Fibroblast of villous mesenchyme (primary cell): ENCODE results near the gene ADARB2. TPM values are rescaled to one million over a fixed set of nuclear protein-coding genes. Genes with fewer than 3 reads are reported as not detected.
"Not testable (repeated sequence)": the region's sequence is repeated elsewhere in the genome, so short reads cannot be mapped to it uniquely, and the experiment has no call there.

Source experiments
- DNase-seq: peaks from one replicate; pipeline ENCODE4 v3.0.0-alpha.2; 2010; ENCODE audit warnings: low read depth
- H3K4me3 ChIP-seq: 2 replicates; pipeline ENCODE4 v1.5.1; 2011; ENCODE audit warnings: low read depth, mild to moderate bottlenecking, low read length
- total RNA-seq: library from RNA; depleted of rRNA; stranded (reverse); fragments of >200 nt; gene quantifications from 2 replicates; pipeline ENCODE4 v1.2.3, GENCODE V29; 2012
- TF ChIP-seq, protein P1 (sequence below): IDR thresholded peaks from 2 replicates; pipeline ENCODE4 v1.5.1; 2012; ENCODE audit warnings: low read depth, mild to moderate bottlenecking, low read length; ENCODE audit not compliant: insufficient read depth

Gene ADARB2
- total RNA-seq, 1 donor, result not detected

DNA sequence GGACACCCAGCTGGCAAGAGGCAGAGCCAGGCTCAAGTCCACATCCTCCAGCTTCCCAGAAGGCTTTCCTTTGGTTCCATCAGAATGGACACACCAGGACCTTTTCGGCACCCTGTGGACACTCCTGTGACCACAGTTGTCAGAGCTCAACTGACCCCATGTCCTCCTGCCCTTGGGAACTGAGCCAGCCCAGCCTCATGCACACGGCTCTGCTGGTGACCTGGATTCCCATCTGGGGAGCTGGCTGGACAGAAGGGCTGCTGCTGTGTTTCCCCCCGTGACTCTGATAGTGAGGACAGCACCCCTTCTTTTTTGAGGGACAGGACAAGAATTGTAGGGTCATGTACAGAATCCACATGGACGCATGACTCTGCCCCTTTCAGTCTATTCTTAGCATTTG, 392.0 kb downstream of the ADARB2 start:
- H3K4me3 ChIP-seq, result no peak overlapping the region
- TF ChIP-seq, protein P1, sequence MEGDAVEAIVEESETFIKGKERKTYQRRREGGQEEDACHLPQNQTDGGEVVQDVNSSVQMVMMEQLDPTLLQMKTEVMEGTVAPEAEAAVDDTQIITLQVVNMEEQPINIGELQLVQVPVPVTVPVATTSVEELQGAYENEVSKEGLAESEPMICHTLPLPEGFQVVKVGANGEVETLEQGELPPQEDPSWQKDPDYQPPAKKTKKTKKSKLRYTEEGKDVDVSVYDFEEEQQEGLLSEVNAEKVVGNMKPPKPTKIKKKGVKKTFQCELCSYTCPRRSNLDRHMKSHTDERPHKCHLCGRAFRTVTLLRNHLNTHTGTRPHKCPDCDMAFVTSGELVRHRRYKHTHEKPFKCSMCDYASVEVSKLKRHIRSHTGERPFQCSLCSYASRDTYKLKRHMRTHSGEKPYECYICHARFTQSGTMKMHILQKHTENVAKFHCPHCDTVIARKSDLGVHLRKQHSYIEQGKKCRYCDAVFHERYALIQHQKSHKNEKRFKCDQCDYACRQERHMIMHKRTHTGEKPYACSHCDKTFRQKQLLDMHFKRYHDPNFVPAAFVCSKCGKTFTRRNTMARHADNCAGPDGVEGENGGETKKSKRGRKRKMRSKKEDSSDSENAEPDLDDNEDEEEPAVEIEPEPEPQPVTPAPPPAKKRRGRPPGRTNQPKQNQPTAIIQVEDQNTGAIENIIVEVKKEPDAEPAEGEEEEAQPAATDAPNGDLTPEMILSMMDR, result no peak
- no peak for DNase-seq

DNA sequence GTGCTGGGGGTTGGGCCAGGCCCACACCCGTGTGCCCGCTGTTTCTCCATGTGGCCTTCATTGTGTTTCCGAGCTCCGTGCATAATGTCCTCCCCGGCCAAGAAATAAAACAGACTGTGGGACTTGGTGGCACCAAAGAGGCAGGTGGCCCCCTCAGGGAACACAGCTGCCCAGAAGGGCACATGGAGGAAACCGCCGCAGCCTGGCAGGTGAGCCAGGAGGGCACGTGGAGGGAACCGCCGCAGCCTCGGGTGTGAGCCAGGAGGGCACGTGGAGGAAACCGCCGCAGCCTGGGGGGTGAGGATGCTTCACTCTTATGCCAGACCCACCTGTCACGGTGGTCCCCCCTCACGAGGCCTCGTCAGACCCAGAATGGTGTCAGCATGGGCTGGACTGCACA, 392.5 kb downstream of the ADARB2 start:
- no peak for DNase-seq
- H3K4me3 ChIP-seq, result no peak overlapping the region
- TF ChIP-seq, protein P1, result no peak

DNA sequence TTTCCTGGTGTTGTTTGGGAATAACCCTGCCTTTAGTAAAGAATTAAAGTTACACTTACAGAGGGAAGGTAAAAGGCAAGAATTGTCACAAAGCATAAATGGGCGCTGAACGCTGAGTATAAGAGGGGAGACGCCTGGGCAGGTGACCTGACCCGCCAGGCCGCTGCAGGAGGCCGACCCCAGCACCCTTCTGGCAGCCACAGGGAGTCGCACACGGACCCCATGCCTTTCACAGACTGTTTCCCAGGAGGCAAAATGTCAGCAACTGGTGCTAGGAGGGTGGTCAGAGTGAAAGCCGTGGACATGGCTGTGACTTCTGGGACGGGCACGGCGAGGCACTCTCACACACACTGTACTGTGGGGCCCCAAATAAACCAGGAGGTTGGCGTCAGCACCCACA, 392.9 kb downstream of the ADARB2 start:
- H3K4me3 ChIP-seq, result no peak overlapping the region
- TF ChIP-seq, protein P1, result no peak
- DNase-seq, result no peak

DNA sequence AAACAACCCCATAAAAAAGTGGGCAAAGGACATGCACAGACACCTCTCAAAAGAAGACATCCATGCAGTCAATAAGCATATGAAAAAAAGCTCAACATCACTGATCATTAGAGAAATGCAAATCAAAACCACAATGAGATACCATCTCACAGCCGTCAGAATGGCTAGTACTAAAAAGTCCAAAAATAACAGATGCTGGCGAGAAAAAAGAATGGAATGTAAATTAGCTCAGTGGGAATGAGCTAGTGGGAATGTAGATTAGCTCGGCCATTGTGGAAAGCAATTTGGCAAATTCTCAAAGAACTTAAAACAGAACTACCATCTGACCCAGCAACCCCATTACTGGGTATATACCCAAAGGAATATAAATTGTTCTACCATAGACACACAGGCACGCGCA, 394.1 kb downstream of the ADARB2 start:
- no peak overlapping the region for H3K4me3 ChIP-seq
- TF ChIP-seq, protein P1, result no peak
- DNase-seq, result no peak

DNA sequence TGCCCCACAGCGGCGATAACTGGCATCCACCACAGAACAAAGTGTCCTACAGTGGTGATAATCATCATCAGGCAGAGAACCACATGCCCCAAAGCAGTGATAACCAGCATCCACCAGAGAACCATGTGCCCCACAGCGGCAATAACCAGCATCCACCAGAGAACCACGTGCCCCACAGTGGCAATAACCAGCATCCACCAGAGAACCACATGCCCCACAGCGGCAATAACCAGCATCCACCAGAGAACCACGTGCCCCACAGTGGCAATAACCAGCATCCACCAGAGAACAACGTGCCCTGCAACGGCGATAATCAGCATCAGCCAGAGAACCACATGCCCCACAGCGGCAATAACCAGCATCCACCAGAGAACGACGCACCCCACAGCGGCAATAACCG, 396.3 kb downstream of the ADARB2 start:
- not testable (repeated sequence) for DNase-seq, H3K4me3 ChIP-seq

DNA sequence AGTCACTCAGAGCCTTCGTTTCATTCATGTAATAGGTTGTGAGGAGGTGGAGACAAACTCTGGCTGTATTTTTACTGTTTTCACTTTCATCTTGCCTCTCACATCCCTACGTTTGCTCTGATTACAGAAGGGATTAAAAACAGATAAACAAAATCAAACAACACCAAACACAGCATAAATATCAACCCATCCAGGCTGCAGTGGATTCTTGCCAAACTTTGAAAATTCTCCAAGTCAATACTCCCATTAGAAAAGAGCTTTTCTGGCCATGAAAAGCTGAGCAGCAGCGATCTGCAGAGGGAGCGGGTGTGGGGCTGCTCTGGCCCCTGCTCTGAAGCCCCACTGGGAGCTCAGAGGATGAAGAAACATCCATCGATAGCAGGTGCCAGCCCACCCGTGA, 397.9 kb downstream of the ADARB2 start:
- DNase-seq, result no peak
- H3K4me3 ChIP-seq, result no peak overlapping the region
- TF ChIP-seq, protein P1, result no peak

DNA sequence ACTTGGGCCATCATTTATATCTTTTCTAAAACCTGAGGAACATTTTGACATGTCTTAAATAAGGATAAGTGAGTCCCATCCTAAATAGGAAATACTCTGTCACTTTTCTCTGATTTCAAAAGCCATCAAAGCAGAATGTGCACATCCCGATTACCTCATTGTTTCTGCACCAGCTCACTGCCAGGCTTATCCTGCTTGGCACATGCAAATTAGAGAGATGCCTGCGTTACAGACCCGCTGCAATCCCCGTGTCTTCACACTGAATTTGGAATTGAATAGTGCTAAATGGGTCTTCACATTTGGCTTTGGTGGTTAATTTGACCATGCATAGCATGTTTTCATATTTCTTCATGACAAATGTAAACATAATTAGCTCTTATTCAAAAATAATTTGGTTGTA, 401.7 kb downstream of the ADARB2 start:
- TF ChIP-seq, protein P1, result no peak
- no peak overlapping the region for H3K4me3 ChIP-seq
- DNase-seq, result no peak

DNA sequence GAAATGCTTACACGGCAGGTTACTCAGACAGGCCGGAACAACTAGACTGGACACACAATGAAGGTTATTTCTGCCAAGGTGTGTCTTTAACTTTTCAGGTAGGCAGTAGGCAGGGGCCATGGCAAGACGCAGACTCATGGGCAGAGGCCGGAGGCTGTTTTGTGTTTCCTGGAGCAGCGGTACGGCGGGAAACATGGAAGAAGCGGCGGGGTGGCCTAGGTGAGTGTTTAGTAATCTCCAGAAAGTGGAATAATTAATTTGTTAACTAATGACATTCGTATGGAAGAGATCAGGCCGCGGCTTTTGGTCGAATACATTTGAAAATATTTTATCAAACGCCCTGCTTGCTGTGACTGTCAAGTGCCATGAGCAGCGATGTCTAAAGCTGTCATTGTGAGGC, 403.3 kb downstream of the ADARB2 start:
- no peak for DNase-seq
- H3K4me3 ChIP-seq, result no peak overlapping the region
- TF ChIP-seq, protein P1, result no peak
